HFFc6 (cell line): ENCODE data around the gene PPP3CA. TPM values are rescaled to one million over a fixed set of nuclear protein-coding genes. Genes with fewer than 3 reads are reported as not detected.
A peak's percentile ranks its signal among the peaks of the same experiment; 100 is the strongest.

ENCODE experiments used
- DNase-seq: peaks from one replicate; pipeline ENCODE4 v3.0.0-alpha.2; 2018
- H3K27ac Mint-ChIP-seq: 2 replicates; pipeline ENCODE4 v1.8.0; 2020; ENCODE audit warnings: mild to moderate bottlenecking, mixed read lengths
- H3K27me3 Mint-ChIP-seq: 2 replicates; pipeline ENCODE4 v1.8.0; 2021; ENCODE audit warnings: mild to moderate bottlenecking, moderate library complexity, mixed read lengths; ENCODE audit not compliant: insufficient read depth
- H3K36me3 Mint-ChIP-seq: 2 replicates; pipeline ENCODE4 v1.8.0; 2021; ENCODE audit warnings: low read depth, mixed read lengths
- H3K4me1 Mint-ChIP-seq: 2 replicates; pipeline ENCODE4 v1.8.0; 2020; ENCODE audit warnings: low read depth, mixed read lengths
- H3K4me3 Mint-ChIP-seq: 2 replicates; pipeline ENCODE4 v1.8.0; 2020; ENCODE audit warnings: mild to moderate bottlenecking, moderate library complexity, mixed read lengths
- H3K9me3 Mint-ChIP-seq: 2 replicates; pipeline ENCODE4 v1.8.0; 2020; ENCODE audit warnings: mild to moderate bottlenecking, mixed read lengths
- total RNA-seq, 6 experiments: library from RNA; stranded (reverse); fragmentation: NEBNext Ultra II Directional; extraction: Animal tissue kit (Norgen Biotek cat#: 25700); gene quantifications; 2 replicates in 1 of 6; 3 replicates in 5 of 6; pipeline ENCODE4 v1.2.3, GENCODE V29; 2021
- TF ChIP-seq, protein P1 (sequence below): fragments of 200-600 bp; sonication (generic); IDR thresholded peaks from 2 replicates; pipeline ENCODE4 v1.5.0; 2021; ENCODE audit warnings: antibody characterized with exemption, mild to moderate bottlenecking

The PPP3CA gene
- total RNA-seq, 6 experiments from 2014 or later, result 45.9 to 59.6 (median 55.0) TPM

DNA sequence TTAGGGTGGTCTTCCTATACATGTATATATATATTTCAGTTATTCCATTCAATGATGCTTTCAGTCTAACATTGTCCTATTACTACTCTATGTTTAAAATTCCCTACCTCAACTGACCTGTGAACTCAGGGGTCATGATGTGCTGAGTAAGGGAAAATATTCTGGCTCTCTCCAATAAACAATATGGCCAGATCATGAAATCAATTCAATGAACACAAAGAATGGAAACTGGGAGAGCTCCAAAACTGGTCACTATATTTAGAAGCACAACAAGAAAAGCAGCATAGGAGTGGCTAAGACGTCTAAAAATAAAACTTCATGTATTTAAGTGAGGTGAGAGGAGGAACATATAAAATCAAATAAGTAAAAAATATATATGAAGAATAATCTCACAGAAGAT lies 304.5 kb downstream of the PPP3CA start:
- no peak for DNase-seq
- H3K27ac Mint-ChIP-seq, result no peak overlapping the region
- H3K36me3 Mint-ChIP-seq, result peaks cover 11% of the 10 kb centered on the region; the same call in 1 of the 2 replicates
- peaks cover 9% of the 10 kb centered on the region for H3K4me1 Mint-ChIP-seq
- no peaks in the 10 kb centered on the region for H3K9me3 Mint-ChIP-seq
- H3K4me3 Mint-ChIP-seq, result no peak overlapping the region
- TF ChIP-seq, protein P1, sequence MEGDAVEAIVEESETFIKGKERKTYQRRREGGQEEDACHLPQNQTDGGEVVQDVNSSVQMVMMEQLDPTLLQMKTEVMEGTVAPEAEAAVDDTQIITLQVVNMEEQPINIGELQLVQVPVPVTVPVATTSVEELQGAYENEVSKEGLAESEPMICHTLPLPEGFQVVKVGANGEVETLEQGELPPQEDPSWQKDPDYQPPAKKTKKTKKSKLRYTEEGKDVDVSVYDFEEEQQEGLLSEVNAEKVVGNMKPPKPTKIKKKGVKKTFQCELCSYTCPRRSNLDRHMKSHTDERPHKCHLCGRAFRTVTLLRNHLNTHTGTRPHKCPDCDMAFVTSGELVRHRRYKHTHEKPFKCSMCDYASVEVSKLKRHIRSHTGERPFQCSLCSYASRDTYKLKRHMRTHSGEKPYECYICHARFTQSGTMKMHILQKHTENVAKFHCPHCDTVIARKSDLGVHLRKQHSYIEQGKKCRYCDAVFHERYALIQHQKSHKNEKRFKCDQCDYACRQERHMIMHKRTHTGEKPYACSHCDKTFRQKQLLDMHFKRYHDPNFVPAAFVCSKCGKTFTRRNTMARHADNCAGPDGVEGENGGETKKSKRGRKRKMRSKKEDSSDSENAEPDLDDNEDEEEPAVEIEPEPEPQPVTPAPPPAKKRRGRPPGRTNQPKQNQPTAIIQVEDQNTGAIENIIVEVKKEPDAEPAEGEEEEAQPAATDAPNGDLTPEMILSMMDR, result no peak
- no peaks in the 10 kb centered on the region for H3K27me3 Mint-ChIP-seq

DNA sequence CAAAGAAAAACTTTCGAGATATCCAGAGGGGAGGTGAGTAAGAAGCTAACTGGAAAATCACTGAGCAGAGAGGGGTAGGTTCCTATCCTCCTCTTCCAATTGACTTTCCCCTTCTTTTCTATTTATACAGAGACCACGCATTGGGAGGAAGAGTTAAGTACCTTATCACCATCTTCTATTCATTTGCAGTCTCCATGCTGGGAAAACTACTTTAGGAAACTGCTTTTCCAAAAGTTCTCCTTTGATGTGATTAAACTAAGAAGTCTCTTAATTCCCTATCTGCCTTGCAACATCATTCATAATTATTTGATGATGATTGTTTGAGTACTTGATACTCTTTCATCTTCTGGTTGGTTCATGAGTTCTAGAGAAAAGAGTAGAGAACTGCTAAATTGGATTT lies 306.6 kb downstream of the PPP3CA start:
- no peak overlapping the region for H3K27ac Mint-ChIP-seq
- TF ChIP-seq, protein P1, result no peak
- DNase-seq, result no peak
- no peaks in the 10 kb centered on the region for H3K9me3 Mint-ChIP-seq
- H3K36me3 Mint-ChIP-seq, result peaks cover 17% of the 10 kb centered on the region
- no peaks in the 10 kb centered on the region; the same call in 1 of the 2 replicates for H3K27me3 Mint-ChIP-seq
- no peak overlapping the region for H3K4me3 Mint-ChIP-seq
- H3K4me1 Mint-ChIP-seq, result peaks cover 20% of the 10 kb centered on the region

DNA sequence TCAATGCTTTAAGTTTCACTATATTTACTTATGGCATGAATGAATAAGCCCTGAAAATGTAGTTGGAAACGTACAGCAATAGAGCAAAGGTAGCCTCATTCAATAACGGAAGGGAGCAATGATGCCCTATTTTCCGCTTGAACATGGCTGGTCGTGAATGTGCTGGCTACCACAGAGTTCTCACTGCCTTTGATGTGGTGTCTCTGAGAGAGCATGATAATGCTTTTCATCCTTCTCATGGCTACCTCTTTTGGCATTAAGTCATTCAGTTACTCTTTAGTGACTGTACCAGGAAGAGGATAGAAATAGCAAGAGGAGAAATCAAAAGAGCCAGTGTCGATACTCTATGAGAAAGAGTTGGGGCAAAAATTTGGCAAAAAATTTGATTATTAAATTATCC lies 308.0 kb downstream of the PPP3CA start:
- TF ChIP-seq, protein P1, result no peak
- Mint-ChIP-seq H3K36me3 (peaks cover 17% of the 10 kb centered on the region), H3K4me1 (peaks cover 20% of the 10 kb centered on the region), H3K4me3 (no peak overlapping the region), H3K9me3 (no peaks in the 10 kb centered on the region), H3K27me3 (no peaks in the 10 kb centered on the region; the same call in 1 of the 2 replicates), H3K27ac (no peak overlapping the region)
- no peak for DNase-seq

DNA sequence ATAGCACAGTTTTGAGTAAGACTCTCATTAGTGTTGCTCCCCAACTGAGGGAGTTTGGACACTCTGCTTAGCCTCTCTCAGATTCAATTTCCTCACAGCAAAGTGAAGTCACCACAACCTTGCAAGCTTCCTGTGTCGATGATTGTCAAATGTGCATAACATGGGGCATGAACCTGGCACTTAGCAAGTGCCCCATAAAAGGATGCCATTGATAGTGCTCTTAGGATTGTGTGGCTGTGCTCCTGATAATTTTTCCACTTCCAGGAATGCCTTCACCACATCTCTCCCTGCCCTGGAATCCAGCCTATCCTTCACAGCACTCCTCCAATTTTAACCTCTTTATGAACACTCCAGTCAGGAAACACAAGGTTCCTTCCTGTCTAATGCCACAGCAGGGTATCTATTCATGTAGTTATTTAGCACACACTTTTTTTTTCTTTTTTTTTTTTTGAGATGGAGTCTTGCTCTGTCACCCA lies 309.4 kb downstream of the PPP3CA start:
- Mint-ChIP-seq H3K4me3 (no peak overlapping the region), H3K27ac (no peak overlapping the region; the same call in 1 of the 2 replicates), H3K36me3 (peaks cover 17% of the 10 kb centered on the region)

DNA sequence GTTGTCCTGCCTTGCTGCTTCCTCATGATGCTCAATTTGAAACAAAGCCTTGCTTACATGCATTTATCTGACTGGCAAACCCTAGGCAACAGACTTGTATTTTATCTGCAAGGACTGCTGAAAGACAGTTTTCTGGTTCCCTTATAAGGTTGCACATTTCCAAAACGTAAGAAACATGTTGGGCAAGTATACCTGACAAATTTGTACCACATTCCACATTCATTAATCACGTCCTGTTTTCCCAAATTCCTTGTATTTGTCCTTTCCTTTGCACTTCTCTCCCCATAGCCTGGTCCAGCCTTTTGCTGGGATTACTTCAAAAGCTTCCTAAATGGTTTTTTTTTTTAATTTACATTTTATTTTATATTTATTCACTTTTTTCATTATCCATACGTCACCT lies 310.1 kb downstream of the PPP3CA start:
- Mint-ChIP-seq H3K36me3 (peaks cover 17% of the 10 kb centered on the region), H3K9me3 (no peaks in the 10 kb centered on the region), H3K4me1 (peaks cover 20% of the 10 kb centered on the region), H3K27ac (no peak overlapping the region), H3K27me3 (no peaks in the 10 kb centered on the region; the same call in 1 of the 2 replicates), H3K4me3 (no peak overlapping the region)
- no peak for DNase-seq
- TF ChIP-seq, protein P1, result no peak

More for the DNA sequence above, 309.4 kb downstream of the PPP3CA start:
- TF ChIP-seq, protein P1, result no peak
- Mint-ChIP-seq H3K27me3 (no peaks in the 10 kb centered on the region; the same call in 1 of the 2 replicates), H3K9me3 (no peaks in the 10 kb centered on the region), H3K4me1 (peaks cover 20% of the 10 kb centered on the region)
- peak; percentile 23 for DNase-seq
